HTR-8/SVneo (cell line): ENCODE results near the gene ADAM19.

Experiments
- DNase-seq: peaks from one replicate; pipeline ENCODE4 v3.0.0; 2011; ENCODE audit warnings: low spot score, mixed read lengths; ENCODE audit not compliant: insufficient read length
- FAIRE-seq: peaks from 2 replicates; lab custom pipeline; 2011; peaks lifted over from hg19 to GRCh38; lab: Jason Lieb, UNC

Gene ADAM19

GRCh38 chr5:157471709-157472108, 103.9 kb downstream of the ADAM19 start:
- DNase-seq (peak; percentile 35), FAIRE-seq (peak; percentile 58)

- no peak for DNase-seq
- no peak for FAIRE-seq
Measured at GRCh38 chr5:157470631-157471030, 104.9 kb downstream of the ADAM19 start.

GRCh38 chr5:157469687-157470086, 105.9 kb downstream of the ADAM19 start:
- FAIRE-seq: no peak

GRCh38 chr5:157469073-157469472, 106.5 kb downstream of the ADAM19 start:
- FAIRE-seq (no peak), DNase-seq (no peak)

More at GRCh38 chr5:157469687-157470086, 105.9 kb downstream of the ADAM19 start:
- no peak for DNase-seq

- DNase-seq (no peak), FAIRE-seq (no peak)
Measured at GRCh38 chr5:157468293-157468965, 107.1 kb downstream of the ADAM19 start.

- FAIRE-seq (peak; percentile 58), DNase-seq (peak; percentile 79)
Measured at GRCh38 chr5:157464519-157465171, 110.9 kb downstream of the ADAM19 start.

GRCh38 chr5:157463621-157464518, 111.7 kb downstream of the ADAM19 start:
- DNase-seq (no peak), FAIRE-seq (no peak)

- DNase-seq: no peak
- FAIRE-seq: no peak
Measured at GRCh38 chr5:157463081-157463480, 112.5 kb downstream of the ADAM19 start.

- DNase-seq (no peak), FAIRE-seq (no peak)
Measured at GRCh38 chr5:157460921-157461792, 114.4 kb downstream of the ADAM19 start.

- peak; percentile 21 for DNase-seq
- peak; percentile 52 for FAIRE-seq
Measured at GRCh38 chr5:157459715-157460599, 115.6 kb downstream of the ADAM19 start, which contains the start of gene NIPAL4. Gene NIPAL4 (plus strand): TSS chr5:157460213. CDS start chr5:157460321, 108 bp downstream.

GRCh38 chr5:157458835-157459234, 116.7 kb downstream of the ADAM19 start:
- FAIRE-seq: no peak

GRCh38 chr5:157457391-157457790, 118.2 kb downstream of the ADAM19 start:
- no peak for DNase-seq
- FAIRE-seq: no peak

More at GRCh38 chr5:157458835-157459234, 116.7 kb downstream of the ADAM19 start:
- no peak for DNase-seq

GRCh38 chr5:157456301-157456700, 119.3 kb downstream of the ADAM19 start:
- FAIRE-seq (no peak), DNase-seq (no peak)

- no peak for DNase-seq
- no peak for FAIRE-seq
Measured at GRCh38 chr5:157455057-157455456, 120.5 kb downstream of the ADAM19 start.

GRCh38 chr5:157454273-157454672, 121.3 kb downstream of the ADAM19 start:
- DNase-seq (no peak), FAIRE-seq (no peak)

- no peak for FAIRE-seq
Measured at GRCh38 chr5:157451806-157452205, 123.8 kb downstream of the ADAM19 start.

GRCh38 chr5:157450024-157450423, 125.6 kb downstream of the ADAM19 start:
- DNase-seq (no peak), FAIRE-seq (no peak)

More at GRCh38 chr5:157451806-157452205, 123.8 kb downstream of the ADAM19 start:
- DNase-seq: no peak

- FAIRE-seq (no peak), DNase-seq (no peak)
Measured at GRCh38 chr5:157449011-157449723, 126.4 kb downstream of the ADAM19 start.
